ENCODE data around the gene SLC25A47.

- TF ChIP-seq, protein P1, sequence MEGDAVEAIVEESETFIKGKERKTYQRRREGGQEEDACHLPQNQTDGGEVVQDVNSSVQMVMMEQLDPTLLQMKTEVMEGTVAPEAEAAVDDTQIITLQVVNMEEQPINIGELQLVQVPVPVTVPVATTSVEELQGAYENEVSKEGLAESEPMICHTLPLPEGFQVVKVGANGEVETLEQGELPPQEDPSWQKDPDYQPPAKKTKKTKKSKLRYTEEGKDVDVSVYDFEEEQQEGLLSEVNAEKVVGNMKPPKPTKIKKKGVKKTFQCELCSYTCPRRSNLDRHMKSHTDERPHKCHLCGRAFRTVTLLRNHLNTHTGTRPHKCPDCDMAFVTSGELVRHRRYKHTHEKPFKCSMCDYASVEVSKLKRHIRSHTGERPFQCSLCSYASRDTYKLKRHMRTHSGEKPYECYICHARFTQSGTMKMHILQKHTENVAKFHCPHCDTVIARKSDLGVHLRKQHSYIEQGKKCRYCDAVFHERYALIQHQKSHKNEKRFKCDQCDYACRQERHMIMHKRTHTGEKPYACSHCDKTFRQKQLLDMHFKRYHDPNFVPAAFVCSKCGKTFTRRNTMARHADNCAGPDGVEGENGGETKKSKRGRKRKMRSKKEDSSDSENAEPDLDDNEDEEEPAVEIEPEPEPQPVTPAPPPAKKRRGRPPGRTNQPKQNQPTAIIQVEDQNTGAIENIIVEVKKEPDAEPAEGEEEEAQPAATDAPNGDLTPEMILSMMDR (IDR thresholded peaks at IDR 0.05; ENCODE audit: poor library complexity): no peak
- TF ChIP-seq EZH2 (IDR thresholded peaks at IDR 0.05; ENCODE audit: borderline replicate concordance): no peak
These were observed 30.2 kb upstream of the SLC25A47 start for GRCh38 chr14:100292776-100293461.

Data from hepatocyte (in vitro differentiated cells).